ENCODE measurements around the gene ATE1. TPM values are rescaled to one million over a fixed set of nuclear protein-coding genes. Genes with fewer than 3 reads are reported as not detected.

ATE1 gene
- total and polyA plus RNA-seq, 8 donors: 2.8 to 15.4 (median 8.5) TPM

DNA sequence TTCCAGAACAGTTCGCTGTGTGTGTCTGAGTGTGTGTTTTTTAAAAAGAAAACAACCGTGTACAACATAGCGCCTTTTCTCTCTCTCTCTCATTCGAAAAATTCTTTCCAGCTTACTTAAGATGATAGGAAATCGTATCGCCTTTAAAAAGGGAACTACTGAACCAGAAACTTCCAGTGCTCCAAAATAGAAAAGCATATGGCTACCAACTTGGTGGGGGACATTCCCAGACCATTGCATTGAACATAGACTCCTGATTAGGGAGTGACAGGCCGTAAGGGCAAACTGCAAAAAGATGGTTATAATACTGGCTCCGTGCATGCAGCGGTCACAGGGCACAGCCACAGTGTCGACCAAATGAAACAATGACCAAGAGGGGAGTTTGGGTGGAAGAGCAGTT, 235.2 kb downstream of the ATE1 start:
- H3K27ac ChIP-seq: no peak overlapping the region
- H3K27me3 ChIP-seq: no peaks in the 10 kb centered on the region
- DNase-seq (no peak), ATAC-seq (no peak), FAIRE-seq (no peak)
- H3K36me3 ChIP-seq: no peaks in the 10 kb centered on the region
- no peaks in the 10 kb centered on the region for H3K9me3 ChIP-seq
- WGBS, 2 donors: 67 to 78% methylated on average over 10 of the region's 10 CpGs
- H3K4me1 ChIP-seq: no peaks in the 10 kb centered on the region
- no peak overlapping the region for H3K4me3 ChIP-seq
- intact Hi-C loops (cut with DNase I): no loop called here
- TF ChIP-seq CTCF (IDR thresholded peaks at IDR 0.05): no peak

- no peak for TF ChIP-seq CTCF (IDR thresholded peaks at IDR 0.05)
- Histone ChIP-seq H3K4me3 (no peak overlapping the region), H3K27me3 (no peaks in the 10 kb centered on the region), H3K4me1 (no peaks in the 10 kb centered on the region), H3K27ac (no peak overlapping the region), H3K36me3 (no peaks in the 10 kb centered on the region), H3K9me3 (no peaks in the 10 kb centered on the region)
- DNase-seq: no peak
- whole genome bisulfite sequencing, 2 donors: 60 to 73% methylated on average over 3 of the region's 3 CpGs
- ATAC-seq: no peak
- intact Hi-C loops (cut with DNase I): no loop called here
- no peak for FAIRE-seq
Observed at GRCh38 chr10:121690970-121691369, 236.9 kb downstream of the ATE1 start.

Other genes with a start within 250 kb of the ATE1 start
- 10 to 100 TPM; 15.5 to 27.6 (median 23.2) TPM for gene NSMCE4A, start 47.2 kb upstream of the ATE1 start, total RNA-seq
- gene NSMCE4A, start 47.2 kb upstream of the ATE1 start, polyA plus RNA-seq: 10 to 100 TPM; 67.2 to 87.0 TPM
- 10 to 100 TPM; 17.9 to 25.1 (median 21.8) TPM for gene TACC2, start 61.1 kb upstream of the ATE1 start, total RNA-seq
- 10 to 100 TPM; 27.0 to 43.6 TPM for gene TACC2, start 61.1 kb upstream of the ATE1 start, polyA plus RNA-seq